Endothelial cell (in vitro differentiated cells): ENCODE measurements around the gene KLF11. TPM values are rescaled to one million over a fixed set of nuclear protein-coding genes. Genes with fewer than 3 reads are reported as not detected.

ENCODE experiments used
- DNase-seq: peaks from one replicate; pipeline ENCODE4 v3.0.0; 2021; ENCODE audit warnings: low spot score
- H3K27ac Mint-ChIP-seq: one replicate; pipeline ENCODE4 v1.8.0; 2021; ENCODE audit warnings: mixed read lengths, inconsistent platforms; ENCODE audit not compliant: unreplicated experiment
- H3K27me3 Mint-ChIP-seq: one replicate; pipeline ENCODE4 v1.8.0; 2021; ENCODE audit warnings: mild to moderate bottlenecking, moderate library complexity, mixed read lengths, inconsistent platforms; ENCODE audit not compliant: unreplicated experiment
- H3K36me3 Mint-ChIP-seq: one replicate; pipeline ENCODE4 v1.8.0; 2021; ENCODE audit warnings: mild to moderate bottlenecking, low read depth, mixed read lengths, inconsistent platforms; ENCODE audit not compliant: unreplicated experiment
- H3K4me1 Mint-ChIP-seq: one replicate; pipeline ENCODE4 v1.8.0; 2021; ENCODE audit warnings: mild to moderate bottlenecking, mixed read lengths, inconsistent platforms; ENCODE audit not compliant: unreplicated experiment
- H3K4me3 Mint-ChIP-seq: one replicate; pipeline ENCODE4 v1.8.0; 2021; ENCODE audit warnings: mild to moderate bottlenecking, mixed read lengths, inconsistent platforms; ENCODE audit not compliant: unreplicated experiment
- H3K9me3 Mint-ChIP-seq: one replicate; pipeline ENCODE4 v1.8.0; 2021; ENCODE audit warnings: mixed read lengths, inconsistent platforms; ENCODE audit not compliant: unreplicated experiment
- total RNA-seq: library from RNA; stranded (reverse); fragmentation: NEBNext Ultra II Directional; extraction: Animal tissue kit (Norgen Biotek cat#: 25700); gene quantifications from one replicate; pipeline ENCODE4 v1.2.1, GENCODE V29; 2021; ENCODE audit not compliant: unreplicated experiment
- TF ChIP-seq, protein P1 (sequence below): fragments of 200-600 bp; sonication (generic); IDR thresholded peaks from one replicate; pipeline ENCODE4 v1.5.0; 2021; ENCODE audit warnings: antibody characterized with exemption; ENCODE audit not compliant: unreplicated experiment

The KLF11 gene
- total RNA-seq, 1 donor from 2014 or later: 8.2 TPM

DNA sequence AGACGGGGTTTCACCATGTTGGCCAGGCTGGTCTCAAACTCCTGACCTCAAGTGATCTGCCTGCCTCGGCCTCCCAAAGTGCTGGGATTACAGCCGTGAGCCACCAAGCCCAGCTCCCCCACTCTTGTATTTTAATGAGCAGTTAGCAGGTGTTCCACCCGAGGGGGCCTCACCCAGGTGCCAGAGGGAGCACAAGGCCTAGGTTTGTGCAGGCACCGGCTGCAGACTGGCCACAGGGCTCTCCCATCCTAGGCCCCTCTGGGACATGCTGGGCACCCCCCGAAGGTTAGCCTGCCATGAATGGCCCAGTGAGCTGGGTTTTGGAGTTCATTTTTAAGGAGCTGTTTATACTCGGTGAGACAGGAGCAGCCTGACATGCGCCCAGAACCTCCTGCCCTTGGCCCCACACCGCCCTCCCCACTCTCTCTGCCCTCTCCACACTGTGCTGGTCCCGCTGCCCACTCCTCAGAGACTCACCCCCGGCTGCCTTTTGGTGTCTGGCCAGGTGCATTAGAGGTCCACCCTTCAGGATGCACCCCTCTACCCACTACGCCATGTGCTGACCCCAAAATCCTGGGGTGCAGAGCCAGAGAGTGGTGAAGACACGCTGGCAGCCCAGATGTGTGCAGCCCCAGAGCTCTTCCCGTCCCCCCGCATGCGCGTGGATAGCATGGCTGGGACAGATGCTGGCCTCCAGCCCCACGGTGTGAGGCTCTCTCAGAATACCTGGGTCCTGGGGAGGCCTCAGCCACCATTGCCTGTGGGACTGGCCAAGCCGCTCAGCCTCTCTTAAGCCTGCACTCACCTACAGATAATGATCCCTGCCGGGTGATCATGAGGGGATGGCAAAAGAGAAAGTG is 11.2 kb upstream of the KLF11 start:
- Mint-ChIP-seq H3K4me3 (no peak overlapping the region), H3K9me3 (no peaks in the 10 kb centered on the region), H3K36me3 (no peaks in the 10 kb centered on the region), H3K27me3 (peaks cover 7% of the 10 kb centered on the region), H3K4me1 (peaks cover 6% of the 10 kb centered on the region), H3K27ac (no peak overlapping the region)
- DNase-seq: no peak
- TF ChIP-seq, protein P1, sequence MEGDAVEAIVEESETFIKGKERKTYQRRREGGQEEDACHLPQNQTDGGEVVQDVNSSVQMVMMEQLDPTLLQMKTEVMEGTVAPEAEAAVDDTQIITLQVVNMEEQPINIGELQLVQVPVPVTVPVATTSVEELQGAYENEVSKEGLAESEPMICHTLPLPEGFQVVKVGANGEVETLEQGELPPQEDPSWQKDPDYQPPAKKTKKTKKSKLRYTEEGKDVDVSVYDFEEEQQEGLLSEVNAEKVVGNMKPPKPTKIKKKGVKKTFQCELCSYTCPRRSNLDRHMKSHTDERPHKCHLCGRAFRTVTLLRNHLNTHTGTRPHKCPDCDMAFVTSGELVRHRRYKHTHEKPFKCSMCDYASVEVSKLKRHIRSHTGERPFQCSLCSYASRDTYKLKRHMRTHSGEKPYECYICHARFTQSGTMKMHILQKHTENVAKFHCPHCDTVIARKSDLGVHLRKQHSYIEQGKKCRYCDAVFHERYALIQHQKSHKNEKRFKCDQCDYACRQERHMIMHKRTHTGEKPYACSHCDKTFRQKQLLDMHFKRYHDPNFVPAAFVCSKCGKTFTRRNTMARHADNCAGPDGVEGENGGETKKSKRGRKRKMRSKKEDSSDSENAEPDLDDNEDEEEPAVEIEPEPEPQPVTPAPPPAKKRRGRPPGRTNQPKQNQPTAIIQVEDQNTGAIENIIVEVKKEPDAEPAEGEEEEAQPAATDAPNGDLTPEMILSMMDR: no peak

DNA sequence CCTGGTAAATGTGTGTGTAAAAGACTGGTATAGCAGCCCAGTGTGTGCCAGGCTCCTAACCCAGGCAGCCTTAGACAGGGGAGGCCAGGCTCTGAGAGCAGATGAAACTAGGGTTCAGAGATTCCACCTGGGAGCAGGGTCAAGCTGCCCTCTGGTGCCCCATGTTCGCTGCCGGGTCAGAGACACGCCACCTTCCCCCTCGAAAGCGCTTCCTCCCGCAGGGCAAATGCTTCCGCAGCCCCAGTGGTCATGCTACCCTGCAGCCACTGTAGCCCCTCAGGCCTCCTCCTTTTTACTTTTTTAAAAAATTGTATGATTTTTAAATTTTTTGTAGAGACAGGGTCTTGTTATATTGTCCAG is 10.6 kb upstream of the KLF11 start:
- TF ChIP-seq, protein P1: no peak
- peaks cover 9% of the 10 kb centered on the region for H3K4me1 Mint-ChIP-seq
- H3K9me3 Mint-ChIP-seq: no peaks in the 10 kb centered on the region
- no peak for DNase-seq
- no peaks in the 10 kb centered on the region for H3K36me3 Mint-ChIP-seq
- H3K27me3 Mint-ChIP-seq: peaks cover 10% of the 10 kb centered on the region
- no peak overlapping the region for H3K4me3 Mint-ChIP-seq
- H3K27ac Mint-ChIP-seq: no peak overlapping the region

DNA sequence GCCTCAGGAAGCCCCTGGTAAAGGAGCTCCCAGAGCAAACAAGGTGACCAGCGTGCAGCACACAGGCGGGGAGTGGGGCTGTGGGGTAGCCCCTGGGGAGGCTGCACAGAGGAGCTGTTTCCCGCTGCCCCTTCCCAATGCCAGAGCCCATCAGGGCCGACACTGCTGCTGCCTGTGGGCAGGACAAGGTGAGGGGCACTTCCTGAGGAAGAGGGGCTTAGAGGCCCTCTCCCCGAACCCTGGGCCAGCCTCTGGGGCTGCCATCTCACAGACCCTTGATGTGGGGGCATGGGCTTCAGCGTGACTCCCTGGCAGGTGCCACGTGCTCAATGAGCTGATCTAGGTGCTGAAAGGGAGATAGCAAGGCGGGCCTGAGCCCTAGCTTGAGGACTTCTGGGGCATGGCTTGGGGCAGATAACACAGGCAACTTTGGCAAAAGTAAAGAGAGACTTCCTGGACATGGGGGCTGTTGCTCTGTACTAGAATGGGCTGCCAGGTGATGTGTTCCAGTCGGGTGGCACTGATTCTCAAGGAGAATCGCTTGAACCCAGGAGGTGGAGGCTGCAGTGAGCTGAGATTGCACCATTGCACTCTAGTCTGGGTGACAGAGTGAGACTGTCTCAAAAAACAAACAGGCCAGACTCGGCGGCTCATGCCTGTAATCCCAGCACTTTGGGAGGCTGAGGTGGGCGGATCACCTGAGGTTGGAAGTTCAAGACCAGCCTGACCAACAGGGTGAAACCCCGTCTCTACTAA is 9.9 kb upstream of the KLF11 start:
- H3K27me3 Mint-ChIP-seq: peaks cover 13% of the 10 kb centered on the region
- peaks cover 10% of the 10 kb centered on the region for H3K4me1 Mint-ChIP-seq
- no peak overlapping the region for H3K27ac Mint-ChIP-seq
- no peaks in the 10 kb centered on the region for H3K9me3 Mint-ChIP-seq
- H3K4me3 Mint-ChIP-seq: no peak overlapping the region
- H3K36me3 Mint-ChIP-seq: no peaks in the 10 kb centered on the region
- DNase-seq: no peak
- TF ChIP-seq, protein P1: no peak

DNA sequence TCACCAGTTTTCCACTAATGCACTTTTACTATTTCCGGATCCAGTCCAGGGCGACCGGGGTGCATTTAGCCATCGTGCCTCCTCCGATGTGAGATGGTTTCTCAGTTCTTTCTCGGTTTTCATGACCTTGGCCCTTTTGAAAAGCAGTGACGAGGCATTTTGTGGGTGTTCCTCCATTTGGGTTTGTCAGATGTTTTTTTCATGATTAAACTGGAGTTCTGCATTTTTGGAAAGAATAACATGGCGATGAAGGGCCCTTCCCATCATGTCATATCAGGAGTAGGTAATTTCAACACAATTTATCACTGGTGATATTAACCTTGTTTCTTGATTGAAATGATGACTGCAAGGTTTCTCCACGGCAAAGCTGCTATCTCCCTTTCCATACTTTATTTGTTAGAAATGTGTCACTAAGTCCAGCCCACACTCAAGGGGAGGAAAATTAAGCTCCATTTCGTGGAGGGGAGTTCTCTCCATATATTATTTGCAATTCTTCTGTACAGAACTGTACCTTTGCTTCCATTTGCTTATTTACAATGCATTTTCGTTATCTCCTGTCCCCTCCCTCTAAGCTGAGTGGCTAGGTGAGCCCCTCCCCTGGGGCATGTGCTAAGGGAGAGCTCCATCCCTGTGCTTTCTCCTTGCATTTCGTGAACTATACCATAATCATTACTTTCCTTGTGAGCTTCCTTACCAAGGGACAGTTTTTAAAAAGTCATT is 8.9 kb upstream of the KLF11 start:
- DNase-seq: no peak
- Mint-ChIP-seq H3K36me3 (no peaks in the 10 kb centered on the region), H3K27me3 (peaks cover 13% of the 10 kb centered on the region), H3K4me1 (peaks cover 9% of the 10 kb centered on the region), H3K27ac (no peak overlapping the region), H3K4me3 (no peak overlapping the region), H3K9me3 (no peaks in the 10 kb centered on the region)
- TF ChIP-seq, protein P1: no peak
